NCI-H146 treated with DMSO at 0.1 percent for 48 hours (cell line): ENCODE data around the gene MX1.

Experiments used
- DNase-seq: peaks from one replicate; lab custom pipeline; 2025; ENCODE audit not compliant: unreplicated experiment; lab: John Stamatoyannopoulos, UW

Gene MX1

DNA sequence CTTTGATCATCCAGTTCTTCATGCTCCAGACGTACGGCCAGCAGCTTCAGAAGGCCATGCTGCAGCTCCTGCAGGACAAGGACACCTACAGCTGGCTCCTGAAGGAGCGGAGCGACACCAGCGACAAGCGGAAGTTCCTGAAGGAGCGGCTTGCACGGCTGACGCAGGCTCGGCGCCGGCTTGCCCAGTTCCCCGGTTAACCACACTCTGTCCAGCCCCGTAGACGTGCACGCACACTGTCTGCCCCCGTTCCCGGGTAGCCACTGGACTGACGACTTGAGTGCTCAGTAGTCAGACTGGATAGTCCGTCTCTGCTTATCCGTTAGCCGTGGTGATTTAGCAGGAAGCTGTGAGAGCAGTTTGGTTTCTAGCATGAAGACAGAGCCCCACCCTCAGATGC lies 32.5 kb downstream of the MX1 start:
- no peak for DNase-seq

DNA sequence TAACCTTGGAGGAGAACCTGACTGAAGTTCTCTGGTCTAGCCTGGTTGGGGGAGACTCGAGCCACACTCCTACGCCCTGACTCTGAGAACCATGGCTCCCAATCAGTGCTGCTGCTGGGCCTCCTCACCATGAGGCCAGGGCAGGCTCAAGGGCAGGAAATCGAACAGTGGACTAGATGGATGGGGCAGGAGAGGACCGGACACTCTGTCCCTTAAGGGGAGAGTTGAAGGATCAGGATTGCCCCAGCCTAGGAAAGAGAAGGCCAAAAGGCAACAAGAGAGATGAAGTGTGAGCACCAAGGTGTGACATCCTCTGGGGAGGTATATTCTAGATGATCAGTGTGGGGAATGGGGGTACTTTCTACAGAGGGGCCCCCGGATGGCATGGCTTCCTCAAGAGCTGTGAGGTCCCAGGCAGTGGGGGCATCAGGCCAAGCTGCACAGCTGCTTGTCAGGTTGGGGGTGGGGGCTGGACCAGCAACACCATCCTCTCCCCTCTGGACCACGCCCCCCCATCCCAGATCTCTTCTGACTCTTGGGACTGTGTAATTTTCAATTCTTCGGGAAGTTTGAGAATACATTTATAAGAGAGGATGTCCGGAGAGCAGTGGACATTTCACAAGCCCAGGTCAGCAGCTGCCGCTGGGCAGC lies 34.0 kb downstream of the MX1 start:
- DNase-seq = no peak

DNA sequence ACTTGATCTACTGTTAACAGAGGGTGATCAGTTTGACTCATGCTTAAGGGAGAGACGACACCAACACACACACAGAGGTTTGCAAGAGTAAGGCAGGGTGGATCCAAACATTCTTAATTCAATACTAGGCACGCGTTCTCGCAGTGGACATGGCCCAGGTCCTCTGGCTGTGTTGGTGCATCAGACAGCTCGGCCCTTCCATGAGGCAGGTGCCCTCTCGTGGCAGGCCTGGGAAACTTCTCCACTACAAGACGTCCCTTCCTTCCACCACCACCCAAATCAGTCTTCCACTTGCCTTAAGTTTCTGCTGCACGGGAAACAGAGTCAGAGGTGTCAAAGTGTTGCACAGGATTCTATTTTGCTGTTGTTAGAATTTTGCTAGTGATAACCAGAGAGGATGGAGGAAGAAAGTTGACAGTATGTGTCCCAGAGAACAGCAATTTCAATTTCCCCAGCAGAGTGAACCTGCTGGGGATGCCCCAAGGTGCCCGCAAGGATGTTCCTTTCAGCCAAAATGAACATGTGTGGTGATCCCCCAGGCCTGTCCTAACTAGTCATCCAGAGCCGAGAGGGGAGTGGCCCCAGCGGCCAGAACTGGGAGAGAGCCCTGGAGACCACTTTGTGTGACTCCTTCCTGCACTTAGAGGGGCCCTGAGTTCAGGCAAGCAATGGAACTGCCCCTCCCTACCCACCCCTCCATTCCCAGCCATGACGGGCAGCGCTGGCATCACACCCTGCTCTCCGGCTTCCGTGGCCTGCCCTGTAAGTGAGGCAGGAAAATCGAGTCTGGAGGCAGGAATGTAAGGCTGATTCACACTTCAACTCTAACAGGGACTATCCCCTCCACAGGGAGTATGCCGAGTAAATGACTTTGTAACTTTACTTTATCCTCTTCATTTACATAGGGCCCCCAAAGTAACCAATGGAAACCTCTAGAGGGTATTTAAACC lies 34.8 kb downstream of the MX1 start:
- peak; percentile 2 for DNase-seq

DNA sequence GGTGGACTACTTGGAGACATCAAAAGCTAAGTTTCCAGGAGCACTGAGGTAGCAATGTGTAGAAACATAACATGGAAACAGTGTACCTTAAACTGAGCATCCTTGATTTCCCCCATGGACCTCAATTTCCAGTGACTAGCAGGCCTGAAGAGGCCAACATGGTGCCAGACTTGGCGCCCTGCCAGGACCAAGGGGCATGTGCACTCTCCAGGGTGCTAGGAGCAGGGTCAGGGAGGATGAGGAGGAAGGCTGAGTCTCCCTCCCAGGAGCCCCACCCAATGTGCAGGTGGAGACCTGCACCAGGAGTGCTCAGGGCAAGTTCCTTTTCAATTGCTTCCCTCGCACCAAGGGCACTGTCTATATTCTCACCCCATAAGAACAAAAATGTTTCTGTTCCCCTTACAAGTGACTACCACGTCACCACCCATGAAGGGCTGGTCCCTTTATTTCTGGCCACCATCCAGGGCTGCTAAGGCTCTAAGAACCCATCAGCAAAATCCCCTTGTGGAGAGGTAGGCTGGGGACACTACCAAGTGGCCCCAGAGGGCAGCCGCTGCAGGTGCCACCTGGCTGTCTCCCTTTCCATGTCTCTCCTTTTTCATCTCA lies 39.2 kb downstream of the MX1 start:
- no peak for DNase-seq

DNA sequence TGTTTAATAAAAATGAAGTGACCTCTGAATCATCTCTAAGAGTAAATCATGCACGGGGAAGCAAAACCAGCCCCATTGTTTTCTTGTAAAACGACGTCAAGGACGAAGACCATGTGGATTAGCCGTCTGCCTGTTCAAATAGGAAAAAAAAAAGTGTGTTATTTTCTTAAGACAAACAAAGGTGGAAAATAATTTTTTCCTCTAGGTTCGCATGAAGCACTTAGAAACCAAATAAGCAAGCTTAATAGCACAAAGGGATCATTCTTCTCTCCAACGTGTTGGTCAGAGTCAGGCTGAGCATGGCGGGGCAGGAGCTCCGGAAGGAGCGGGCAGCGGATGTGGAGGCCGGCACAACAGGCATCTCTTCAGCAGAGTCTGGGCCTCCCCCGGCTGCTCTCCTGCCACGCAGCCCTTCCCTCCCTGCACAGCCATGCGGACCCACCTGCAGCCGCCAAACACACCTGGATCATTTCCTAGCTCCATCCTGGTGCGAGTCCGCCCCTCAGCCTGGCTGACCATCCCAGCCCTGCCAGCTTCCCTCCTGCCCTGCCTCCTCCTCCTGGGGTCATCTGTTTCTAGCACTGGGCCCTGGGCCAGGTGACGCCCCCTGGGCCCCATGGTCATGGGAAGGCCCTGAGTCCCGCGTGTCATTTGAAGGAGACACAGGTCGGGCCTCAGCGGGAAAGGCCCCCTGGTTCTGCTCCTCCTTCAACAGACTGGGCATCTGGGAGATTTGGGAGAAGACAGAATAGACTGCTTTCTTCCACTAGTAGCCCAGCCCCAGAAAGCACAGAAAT lies 40.2 kb downstream of the MX1 start:
- DNase-seq = no peak

DNA sequence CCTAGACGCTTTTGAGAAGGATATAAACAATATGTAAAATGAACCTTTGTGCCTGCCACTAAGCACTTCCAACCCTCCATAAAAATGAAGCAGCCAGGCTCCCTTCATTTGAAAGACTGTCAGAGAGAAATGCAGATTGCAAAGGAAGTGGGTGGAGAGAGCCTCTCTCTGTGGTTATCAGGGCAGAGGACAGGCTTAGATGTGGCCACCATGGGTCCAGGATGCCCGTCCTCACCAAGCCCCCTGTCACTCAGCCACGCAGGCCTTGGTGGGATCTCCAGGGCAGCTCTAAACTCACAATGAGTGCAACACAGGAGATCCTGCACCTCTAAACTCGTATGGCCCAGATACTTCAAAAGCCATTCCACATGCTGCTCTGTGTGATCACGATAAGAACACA lies 44.0 kb downstream of the MX1 start:
- DNase-seq = no peak

DNA sequence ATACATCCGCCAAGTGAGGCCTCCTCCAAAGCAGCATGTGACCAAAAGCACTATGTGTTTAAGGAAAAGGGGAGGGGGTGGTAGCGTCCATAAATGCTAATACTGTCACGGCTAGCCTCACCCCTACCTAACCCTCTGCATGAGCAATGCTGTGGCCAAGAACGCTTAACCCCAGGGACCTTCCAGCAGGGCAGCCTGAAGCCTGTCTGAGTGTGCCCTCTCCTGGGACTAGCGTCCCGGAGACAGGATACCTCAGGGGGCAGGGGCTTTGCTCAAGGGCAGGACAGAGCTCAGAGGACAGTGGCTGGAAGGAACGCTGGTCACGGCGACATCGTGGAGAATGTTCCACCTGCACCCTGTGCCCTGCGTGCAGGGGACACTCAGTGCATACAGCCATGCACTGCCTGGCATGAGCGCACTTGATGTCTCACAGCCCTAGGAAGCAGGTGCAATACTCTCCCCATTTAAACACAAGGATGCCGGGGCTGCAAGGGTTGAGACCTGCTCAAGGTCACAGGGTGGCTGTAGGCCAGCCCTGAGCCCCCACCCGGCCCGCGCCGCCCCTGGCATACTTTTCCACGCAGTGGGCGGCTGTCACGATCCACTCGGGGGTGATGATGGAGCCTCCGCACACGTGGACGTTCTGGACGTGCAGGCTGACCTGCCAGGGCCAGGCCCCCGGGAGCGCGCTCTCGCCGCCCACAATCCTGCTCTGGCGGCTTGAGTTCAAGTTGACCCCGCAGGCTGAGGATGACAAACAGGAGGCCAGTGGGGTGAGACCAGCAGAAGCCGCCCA lies 46.9 kb downstream of the MX1 start:
- DNase-seq = no peak

DNA sequence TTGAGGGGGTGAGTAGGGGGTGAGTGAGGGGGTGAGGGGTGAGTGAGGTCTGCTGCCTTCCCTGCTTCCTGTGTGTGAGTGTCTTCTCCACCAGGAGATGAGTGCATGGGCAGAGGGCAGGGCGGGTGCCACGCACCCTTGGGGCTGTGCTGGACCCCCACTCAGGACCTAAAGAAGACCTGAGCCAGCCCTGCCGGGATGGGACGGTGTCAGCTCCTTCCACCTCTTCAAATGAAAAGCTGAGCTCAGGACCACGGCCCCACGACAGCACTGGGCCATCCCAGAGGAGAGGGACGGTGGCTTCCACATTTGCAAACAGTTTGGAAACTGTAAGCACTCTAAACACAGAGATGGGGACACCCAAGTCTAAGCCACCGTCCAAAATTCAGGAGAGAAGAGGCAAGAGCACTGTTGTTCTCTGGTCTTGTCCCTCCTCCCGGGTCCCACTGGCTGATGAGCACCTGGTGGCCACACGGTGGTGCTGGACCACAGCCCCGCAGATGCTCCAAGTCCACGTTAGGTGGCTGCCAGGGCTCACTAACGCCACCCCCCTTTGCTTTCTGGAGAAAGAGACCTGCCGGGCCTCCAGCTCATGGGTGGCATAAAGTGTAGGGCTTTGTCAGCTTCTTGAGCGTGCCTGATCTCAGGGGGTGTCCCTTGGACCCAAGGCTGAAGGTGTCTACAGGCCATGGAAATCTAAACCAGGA lies 49.8 kb downstream of the MX1 start:
- no peak for DNase-seq

DNA sequence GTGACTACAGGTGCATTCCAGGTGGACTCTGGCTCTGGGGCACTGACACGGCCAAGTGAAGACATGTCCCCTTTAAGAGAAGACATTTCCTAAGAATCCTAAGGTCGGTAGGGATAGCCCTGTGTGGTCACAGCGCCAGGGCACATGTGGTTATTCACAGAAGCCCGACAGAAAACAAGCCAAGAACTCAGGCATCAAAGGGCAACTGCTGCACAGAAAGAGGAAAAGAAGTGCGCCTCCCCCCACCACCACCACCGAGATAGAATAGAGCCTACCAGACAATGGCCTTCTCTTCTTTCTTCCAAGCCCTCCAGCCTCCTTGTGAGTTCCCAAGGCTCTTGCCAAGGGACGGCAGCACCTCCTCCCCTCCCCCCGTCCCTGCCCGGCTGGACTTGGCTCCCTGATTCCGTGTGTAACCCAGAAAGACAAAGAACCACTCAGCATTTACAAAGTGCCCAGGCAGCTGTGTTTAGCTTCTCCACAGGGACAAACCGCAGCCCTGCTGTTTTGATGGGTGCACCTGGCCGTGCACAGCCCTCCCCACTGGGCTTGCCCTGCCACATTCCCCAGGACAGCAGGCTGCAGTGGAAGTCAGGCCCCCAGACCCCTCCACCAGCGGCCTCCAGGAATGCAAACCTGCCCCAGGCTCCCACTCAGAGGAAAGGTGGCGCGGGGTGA lies 51.7 kb downstream of the MX1 start:
- DNase-seq = peak; percentile 39

DNA sequence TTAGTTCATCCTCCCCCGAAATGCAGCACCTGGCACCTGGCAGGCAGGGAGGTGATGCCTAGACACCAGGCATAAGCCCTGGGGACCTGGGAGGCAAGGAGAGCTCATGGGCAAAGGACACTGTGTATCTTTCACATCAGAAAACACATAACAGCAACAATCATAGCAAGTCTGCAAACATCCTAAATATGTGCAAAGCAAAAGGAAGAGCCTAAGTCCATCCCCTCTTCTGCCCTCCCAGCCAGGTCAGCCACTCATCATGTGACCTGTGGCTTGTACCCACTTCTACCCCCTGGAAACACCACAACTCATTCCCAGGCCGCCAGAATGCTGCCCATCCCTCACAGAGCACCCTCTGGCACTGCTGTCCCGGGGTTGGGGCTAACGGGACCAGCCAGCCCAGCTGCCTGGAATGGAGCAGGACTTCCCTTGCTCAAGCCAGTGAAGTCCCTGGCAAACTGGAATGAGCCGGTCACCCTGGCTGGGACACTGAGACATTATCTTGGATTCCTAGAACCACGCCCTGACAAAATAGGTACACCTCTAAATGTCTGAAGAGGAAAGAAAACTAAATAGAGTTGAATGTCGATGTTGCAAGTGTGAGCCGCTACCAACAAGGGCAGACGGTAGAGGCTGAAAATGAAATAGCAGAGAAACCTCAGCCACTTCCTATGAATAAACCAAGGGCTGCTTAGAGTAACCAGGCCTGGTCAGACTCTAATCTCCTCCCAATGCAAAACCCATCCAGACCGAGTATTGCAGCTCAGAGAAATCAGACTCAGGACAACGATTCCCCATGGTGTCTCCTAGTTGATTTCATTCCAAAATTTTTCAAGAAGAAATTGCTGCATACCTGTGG lies 52.5 kb downstream of the MX1 start:
- DNase-seq = no peak

DNA sequence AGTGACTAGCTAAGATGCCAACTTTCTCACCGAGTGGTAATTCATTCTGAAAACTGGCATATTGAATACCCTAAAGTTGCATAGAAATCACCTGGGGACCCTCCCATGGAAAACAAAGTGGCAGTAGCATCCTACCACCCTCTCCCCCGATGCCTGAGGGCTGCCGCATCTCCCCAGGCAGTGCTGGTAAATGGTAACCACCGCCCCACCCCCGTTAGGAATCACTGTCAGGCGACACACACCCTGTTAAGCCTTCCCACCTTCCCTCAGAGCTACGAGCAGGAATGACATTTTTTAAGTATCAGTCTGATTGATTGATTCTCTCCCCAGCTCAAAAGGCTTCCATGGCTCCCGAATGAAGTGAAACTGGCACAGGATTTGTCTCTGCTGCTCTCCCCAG lies 53.6 kb downstream of the MX1 start:
- no peak for DNase-seq

DNA sequence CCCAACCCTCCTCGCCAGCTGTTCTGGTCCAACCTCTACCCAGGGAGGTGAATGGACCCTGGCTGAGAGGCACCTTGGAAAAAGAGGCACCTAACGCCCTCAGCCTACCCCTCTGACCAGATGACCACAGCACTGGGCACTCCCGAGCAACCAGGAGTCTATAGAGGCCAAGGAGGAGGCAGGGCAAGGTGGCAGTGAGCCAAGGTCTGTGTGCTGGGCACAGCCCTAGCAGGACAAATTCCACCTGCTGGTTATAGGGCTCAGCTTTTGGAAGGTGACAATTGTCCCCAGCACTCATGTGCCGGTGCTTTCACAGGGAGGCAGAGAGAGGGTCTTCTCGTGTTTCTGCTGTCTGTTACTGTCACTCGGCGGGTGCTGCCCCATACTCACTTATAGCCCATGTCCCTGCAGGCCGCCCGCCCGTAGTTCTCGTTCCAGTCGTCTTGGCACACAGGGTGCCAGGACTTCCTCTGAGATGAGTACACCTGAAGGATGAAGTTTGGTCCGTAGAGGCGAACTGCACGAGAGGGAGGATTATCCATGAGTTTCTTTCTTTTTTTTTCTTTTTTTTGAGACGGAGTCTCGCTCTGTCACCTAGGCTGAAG lies 54.1 kb downstream of the MX1 start:
- no peak for DNase-seq

DNA sequence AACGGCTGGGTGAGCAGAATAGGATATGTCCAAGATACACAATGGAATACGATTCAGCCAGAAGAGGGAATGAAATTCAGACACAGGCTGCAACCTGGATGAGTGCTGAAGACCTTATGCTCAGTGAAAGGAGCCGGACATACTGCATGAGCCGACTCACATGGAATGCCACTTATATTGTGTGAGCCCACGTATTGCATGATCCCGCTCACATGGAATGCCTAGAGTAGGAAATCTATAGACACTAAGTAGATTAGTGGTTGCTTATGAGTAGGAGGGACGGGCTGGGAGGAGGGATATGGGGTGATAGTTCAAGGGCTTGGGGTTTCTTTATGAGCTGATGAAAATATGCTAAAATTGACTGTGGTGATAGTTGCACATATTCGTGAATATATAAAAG lies 55.2 kb downstream of the MX1 start:
- DNase-seq = no peak

DNA sequence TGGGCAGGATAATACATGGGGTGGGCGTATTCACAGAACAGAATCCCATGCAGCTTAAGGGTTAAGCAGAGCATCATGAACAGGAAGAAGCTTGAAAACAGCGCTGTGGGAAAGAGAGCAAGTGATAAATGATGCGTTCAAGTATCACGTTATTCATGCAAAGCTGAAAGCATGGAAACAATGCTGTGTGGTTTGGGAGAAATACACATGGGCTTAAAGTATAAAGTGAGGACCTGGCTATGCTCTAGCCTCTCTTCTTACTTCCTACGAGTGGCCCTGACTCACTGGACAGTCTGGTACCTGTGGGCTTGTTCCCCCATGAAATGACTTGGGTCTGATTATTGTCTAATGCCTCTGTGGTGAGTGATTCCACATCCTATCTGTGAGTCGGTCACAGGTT lies 56.3 kb downstream of the MX1 start:
- no peak for DNase-seq

DNA sequence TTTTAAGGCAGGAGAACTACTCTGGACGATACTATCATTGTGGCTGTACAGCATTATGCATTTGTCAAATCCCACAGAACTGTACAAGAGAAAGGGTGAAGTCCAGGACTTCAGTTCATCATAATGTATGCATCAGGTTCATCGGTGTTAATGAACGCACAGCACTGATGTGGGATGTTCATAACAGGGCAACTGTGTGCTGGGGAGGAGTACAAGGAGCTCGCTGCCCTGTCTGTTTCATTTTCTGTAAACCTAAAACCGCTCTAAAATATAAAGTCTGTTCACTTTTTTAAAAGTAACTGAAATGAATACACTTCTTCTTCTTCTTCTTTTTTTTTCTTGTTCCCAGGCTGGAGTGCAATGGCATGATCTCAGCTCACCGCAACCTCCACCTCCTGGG lies 56.9 kb downstream of the MX1 start:
- DNase-seq = no peak

DNA sequence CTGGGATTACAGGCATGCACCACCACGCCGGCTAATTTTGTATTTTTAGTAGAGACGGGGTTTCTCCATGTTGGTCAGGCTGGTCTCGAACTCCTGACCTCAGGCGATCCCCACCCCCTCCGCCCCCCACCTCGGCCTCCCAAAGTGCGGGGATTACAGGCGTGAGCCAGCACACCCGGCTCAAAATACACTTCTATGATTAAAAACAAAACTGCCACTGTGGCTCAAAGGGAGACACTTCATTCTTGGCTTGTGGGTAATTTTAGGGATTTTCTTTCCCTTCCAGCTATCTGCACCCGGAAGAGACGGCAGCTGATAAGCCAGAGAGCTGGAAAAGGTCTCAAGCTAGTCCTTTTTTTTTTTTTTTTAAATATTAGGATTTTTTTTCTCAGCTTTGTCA lies 57.4 kb downstream of the MX1 start:
- no peak for DNase-seq

DNA sequence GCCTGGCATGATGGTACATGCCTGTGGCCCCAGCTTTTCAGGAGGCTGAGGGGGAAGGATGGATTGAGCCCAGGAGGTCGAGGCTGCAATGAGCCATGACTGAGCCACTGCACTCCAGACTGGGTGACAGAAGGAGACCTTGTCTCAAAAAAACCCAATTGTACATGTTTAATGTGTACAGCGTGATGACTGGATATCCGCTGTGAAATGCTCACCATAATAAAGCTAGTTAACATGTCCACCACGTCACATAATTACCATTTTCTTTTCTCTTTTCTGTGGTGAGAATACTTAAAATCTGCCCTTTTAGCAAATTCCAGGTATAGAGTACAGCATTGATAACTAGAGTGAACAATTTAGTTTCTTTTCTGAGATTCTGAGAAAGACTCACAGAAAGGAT lies 57.9 kb downstream of the MX1 start:
- DNase-seq = no peak

DNA sequence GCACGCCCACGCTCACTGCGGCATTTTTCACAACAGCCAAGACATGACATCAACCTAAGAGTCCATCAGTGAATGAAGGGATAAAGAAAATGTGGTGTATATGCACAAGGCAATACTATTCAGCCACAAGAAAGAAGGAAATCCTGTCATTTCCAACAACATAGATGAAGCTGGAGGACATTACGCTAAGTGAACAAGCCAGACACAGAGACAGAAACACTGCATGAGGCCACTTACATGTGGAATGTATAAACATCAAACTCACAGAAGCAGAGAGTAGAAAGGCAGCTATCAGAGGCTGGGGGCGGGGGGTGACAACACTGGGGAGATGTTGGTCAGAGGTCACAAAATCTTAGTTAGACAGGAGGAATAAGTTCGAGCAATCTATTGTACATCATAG lies 61.0 kb downstream of the MX1 start:
- no peak for DNase-seq
